Mucosa of descending colon (tissue), 3 donors: ENCODE measurements around the gene LETM1. TPM values are rescaled to one million over a fixed set of nuclear protein-coding genes. Genes with fewer than 3 reads are reported as not detected.

Experiments
- ATAC-seq: fragments of 200-7000 bp; cut with Tn5 transposase; one replicate; pipeline ENCODE4 v1.9.1; 2020; ENCODE audit warnings: mild to moderate bottlenecking, moderate library complexity
- DNase-seq, 3 donors: peaks; one replicate each; pipeline ENCODE4 v3.0.0-alpha.2; 2020
- H3K36me3 ChIP-seq: fragments of 200-600 bp; one replicate; pipeline ENCODE4 v1.8.0; 2021; ENCODE audit warnings: low read depth, mild to moderate bottlenecking
- H3K4me1 ChIP-seq: fragments of 200-600 bp; one replicate; pipeline ENCODE4 v1.8.0; 2021; ENCODE audit warnings: low read depth, mild to moderate bottlenecking
- H3K4me3 ChIP-seq: fragments of 200-600 bp; one replicate; pipeline ENCODE4 v1.8.0; 2021; ENCODE audit warnings: mild to moderate bottlenecking
- H3K9me3 ChIP-seq: fragments of 200-600 bp; one replicate; pipeline ENCODE4 v1.8.0; 2021; ENCODE audit warnings: mild to moderate bottlenecking
- CTCF ChIP-seq: fragments of 200-600 bp; IDR thresholded peaks from one replicate; pipeline ENCODE4 v1.8.0; 2022; ENCODE audit warnings: antibody characterized with exemption, mild to moderate bottlenecking
- intact Hi-C, 2 donors: fragments of 100-400 bp; cut with DNase I in 1 of 2; cut with micrococcal nuclease in 1 of 2; formaldehyde crosslinking; loops; one replicate each; pipeline versions ENCODE4 v1.11.0 to v1.11.1; 2022; cut with DNase I, micrococcal nuclease
- total RNA-seq, 3 donors: library from RNA; stranded (reverse); fragmentation: NEBNext Ultra II Directional in 2 of 3; extraction: Animal tissue kit (Norgen Biotek cat#: 25700) in 2 of 3; gene quantifications; one replicate each; pipeline versions ENCODE4 v1.2.1 to v1.2.4, GENCODE V29; 2021 to 2023
- donor health status: DM: no; HTN: no; CAD: no; lungs with moderate emphysema.
- donor health status: DM: no; HTN: no; CAD: no.
- donor health status: DM: no; HTN: yes; CAD: no.

The LETM1 gene
- total RNA-seq, 3 donors from 2014 or later = 85.5 to 160 (median 133) TPM

DNA sequence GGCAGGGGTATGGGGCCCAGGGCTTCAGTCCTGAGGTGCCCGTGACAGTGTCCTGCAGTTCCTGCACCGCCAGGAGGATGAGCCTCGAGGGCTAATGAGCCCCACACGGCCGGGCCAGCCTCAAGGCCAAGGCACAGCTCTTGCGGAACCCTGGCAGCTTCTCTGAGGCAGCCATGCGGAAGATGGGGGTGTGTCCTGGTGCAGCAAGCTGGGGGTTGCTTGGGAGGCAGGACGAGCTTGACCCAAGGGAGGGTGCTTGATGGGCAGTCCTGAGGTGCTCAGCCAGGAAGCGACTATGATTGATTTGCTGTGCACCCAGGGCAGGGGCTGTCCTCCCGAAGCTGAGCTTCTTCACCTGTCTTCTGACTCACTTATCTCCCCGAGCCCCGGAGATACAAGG is 72.0 kb downstream of the LETM1 start:
- DNase-seq (no peak), ATAC-seq (no peak)
- no peak for TF ChIP-seq CTCF
- no peaks in the 10 kb centered on the region for H3K9me3 ChIP-seq
- no peaks in the 10 kb centered on the region for H3K36me3 ChIP-seq
- intact Hi-C loops = no loop called here
- no peak overlapping the region for H3K4me3 ChIP-seq
- peaks cover 2% of the 10 kb centered on the region for H3K4me1 ChIP-seq

GRCh38 chr4:1783015-1783414 is 72.9 kb downstream of the LETM1 start:
- no peak for ATAC-seq
- H3K36me3 ChIP-seq = no peaks in the 10 kb centered on the region
- intact Hi-C loops = no loop called here
- H3K9me3 ChIP-seq = no peaks in the 10 kb centered on the region
- TF ChIP-seq CTCF = no peak
- H3K4me1 ChIP-seq = peaks cover 2% of the 10 kb centered on the region
- DNase-seq = no peak
- no peak overlapping the region for H3K4me3 ChIP-seq

DNA sequence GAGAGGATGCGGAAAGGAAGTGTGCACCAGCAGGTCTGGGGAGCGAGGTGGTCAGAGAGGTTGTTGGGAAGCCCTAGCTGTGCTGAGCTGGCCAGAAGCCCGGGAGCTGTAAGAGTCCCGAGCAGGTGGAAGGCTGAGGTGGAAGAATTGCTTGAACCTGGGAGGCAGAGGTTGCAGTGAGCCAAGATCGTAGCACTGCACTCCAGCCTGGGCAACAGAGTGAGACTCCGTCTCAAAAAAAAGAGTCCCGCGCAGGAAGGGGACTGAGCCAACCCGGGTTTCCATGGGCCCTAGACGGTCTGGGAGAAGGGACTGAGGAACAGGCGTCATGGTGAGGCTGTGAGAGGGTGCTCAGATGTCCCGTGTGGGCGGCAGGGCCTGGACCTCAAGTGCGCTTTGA is 75.5 kb downstream of the LETM1 start:
- Histone ChIP-seq H3K9me3 (no peaks in the 10 kb centered on the region), H3K36me3 (no peaks in the 10 kb centered on the region), H3K4me3 (no peak overlapping the region), H3K4me1 (peaks cover 2% of the 10 kb centered on the region)
- intact Hi-C loops = no loop called here
- TF ChIP-seq CTCF = no peak
- ATAC-seq (no peak), DNase-seq (no peak)

DNA sequence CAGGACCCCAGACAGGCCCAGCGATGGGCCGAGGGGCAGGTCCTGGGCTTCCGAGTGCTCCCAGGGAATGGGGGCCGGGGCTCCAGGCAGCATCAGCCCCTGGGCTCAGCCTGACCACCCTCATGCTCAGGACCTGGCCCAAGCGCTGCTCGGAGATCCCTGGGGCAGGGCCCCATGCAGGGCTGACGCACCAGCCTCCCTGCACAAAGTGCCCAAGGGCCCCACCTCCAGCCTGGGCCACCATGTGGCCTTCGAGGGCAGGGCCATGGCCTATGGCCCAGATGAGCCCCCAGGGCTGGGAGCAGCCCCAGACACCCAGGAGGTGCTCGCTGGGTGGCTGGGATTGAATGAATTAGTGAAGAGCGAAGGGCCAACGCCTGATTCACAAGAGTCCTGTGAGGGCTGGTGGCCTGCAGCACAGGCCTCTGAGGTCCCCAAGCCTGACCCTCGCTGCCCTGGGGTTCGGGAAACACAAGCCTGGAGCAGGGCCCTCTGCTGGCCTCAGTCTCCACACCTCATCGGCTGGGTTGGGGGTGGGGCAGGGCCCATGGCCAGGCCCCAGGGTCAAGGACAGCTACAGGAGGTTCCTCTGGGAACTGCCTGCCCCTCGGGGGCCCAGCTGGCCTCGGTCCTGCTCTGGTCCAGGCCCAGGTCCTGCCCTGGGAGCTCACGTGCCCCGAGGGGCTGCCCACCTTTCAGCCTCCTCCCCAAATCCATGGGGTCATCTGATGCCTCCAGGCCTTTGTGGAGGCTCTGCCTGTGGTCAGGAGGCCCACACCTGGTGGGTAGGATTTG is 76.2 kb downstream of the LETM1 start:
- Histone ChIP-seq H3K9me3 (no peaks in the 10 kb centered on the region), H3K4me3 (no peak overlapping the region), H3K4me1 (no peaks in the 10 kb centered on the region), H3K36me3 (no peaks in the 10 kb centered on the region)
- intact Hi-C loops = no loop called here
- no peak for TF ChIP-seq CTCF
- no peak for DNase-seq
- no peak for ATAC-seq

DNA sequence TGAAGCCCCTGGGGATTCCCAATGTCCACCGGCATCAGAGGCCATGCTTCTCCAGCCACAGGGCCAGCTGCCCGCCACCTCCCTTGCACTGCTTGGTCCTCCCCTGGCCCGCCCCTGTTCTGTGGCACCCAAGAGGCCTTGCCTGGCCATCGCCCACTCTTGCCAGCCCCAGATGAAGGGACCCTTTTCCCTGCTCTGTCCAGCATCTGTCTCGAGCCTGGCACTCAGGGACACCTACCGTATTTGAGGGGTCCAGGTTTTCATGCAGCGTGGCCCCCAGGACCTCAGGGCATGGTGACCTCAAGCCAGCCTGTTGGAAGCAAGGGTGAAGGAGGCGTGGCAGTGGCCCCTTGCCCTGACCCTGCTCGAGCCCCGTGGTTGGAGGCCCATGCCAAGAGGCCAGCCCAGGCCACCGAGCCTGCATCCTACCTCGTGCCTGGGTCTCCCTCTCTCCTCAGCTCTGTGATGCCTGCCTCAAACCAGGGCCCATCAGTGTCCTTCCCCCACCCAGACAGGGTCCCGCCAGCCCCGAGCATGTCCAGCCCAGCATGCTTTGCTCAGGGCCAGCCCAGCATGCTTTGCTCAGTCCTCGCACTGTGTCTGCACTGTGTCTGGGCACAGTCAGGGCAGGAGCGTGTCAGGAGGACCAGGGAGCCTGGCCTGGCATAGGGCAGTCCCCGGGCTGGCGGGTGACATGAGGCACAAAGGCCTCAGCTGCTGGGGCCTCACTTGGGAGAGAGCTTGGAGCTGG is 77.1 kb downstream of the LETM1 start:
- Histone ChIP-seq H3K4me3 (no peak overlapping the region), H3K4me1 (no peaks in the 10 kb centered on the region), H3K9me3 (no peaks in the 10 kb centered on the region), H3K36me3 (no peaks in the 10 kb centered on the region)
- no peak for TF ChIP-seq CTCF
- ATAC-seq = no peak
- no peak for DNase-seq
- intact Hi-C loops = no loop called here
